GM12875 (cell line): ENCODE data around the gene THRB.

Experiments
- H3K4me3 ChIP-seq: one replicate; pipeline ENCODE4 v1.5.1; 2011; ENCODE audit warnings: low read depth, low read length, control low read depth
- CTCF ChIP-seq: IDR thresholded peaks from 2 replicates; pipeline ENCODE4 v1.5.1; 2011; ENCODE audit warnings: low read depth, mild to moderate bottlenecking, control low read depth, inconsistent platforms, low read length, moderate library complexity, borderline replicate concordance; ENCODE audit not compliant: insufficient read depth

The THRB gene

GRCh38 chr3:24497942-24498341, 3.3 kb upstream of the THRB start:
- no peak for TF ChIP-seq CTCF

GRCh38 chr3:24496529-24497482, 2.2 kb upstream of the THRB start:
- TF ChIP-seq CTCF = peak; percentile 62
- no peak overlapping the region for H3K4me3 ChIP-seq

More at GRCh38 chr3:24497942-24498341, 3.3 kb upstream of the THRB start:
- H3K4me3 ChIP-seq = no peak overlapping the region

- no peak for TF ChIP-seq CTCF
- no peak overlapping the region for H3K4me3 ChIP-seq
Measured at GRCh38 chr3:24495326-24495994, 810 bp upstream of the THRB start.

GRCh38 chr3:24493746-24494617, 668 bp downstream of the THRB start:
- no peak overlapping the region for H3K4me3 ChIP-seq
- no peak for TF ChIP-seq CTCF

- no peak for TF ChIP-seq CTCF
- H3K4me3 ChIP-seq = no peak overlapping the region
Measured at GRCh38 chr3:24492971-24493551, 1.6 kb downstream of the THRB start.

- TF ChIP-seq CTCF = no peak
Measured at GRCh38 chr3:24490151-24490550, 4.5 kb downstream of the THRB start.

More at GRCh38 chr3:24490151-24490550, 4.5 kb downstream of the THRB start:
- H3K4me3 ChIP-seq = no peak overlapping the region
